HCT116 (cell line): Measurements from ENCODE around the gene SLC22A7. TPM values are rescaled to one million over a fixed set of nuclear protein-coding genes. Genes with fewer than 3 reads are reported as not detected.

ENCODE experiments used
- ATAC-seq: fragments of 200-7000 bp; cut with Tn5 transposase; 2 replicates; pipeline ENCODE4 v1.9.1; 2020; ENCODE audit warnings: mild to moderate bottlenecking, moderate library complexity
- BruUV-seq: library from RNA; stranded (reverse); fragments of 400-500 nt; replicated peaks from 2 replicates; lab custom pipeline; 2021; lab: Mats Ljungman, UMichigan
- CTCF ChIA-PET: fragments of 300-600 bp; sonication (Branson Sonifier 250); formaldehyde crosslinking; loops from one replicate; lab custom pipeline; 2021; ENCODE audit warnings: antibody characterized with exemption; lab: Charles Lee
- POLR2A ChIA-PET: fragments of 300-600, 350-600 bp; sonication (Branson Sonifier 250); formaldehyde crosslinking; loops from one replicate; lab custom pipeline; 2021; ENCODE audit warnings: antibody characterized with exemption; lab: Charles Lee
- RAD21 ChIA-PET, 2 experiments: fragments of 300-600 bp; sonication (Branson Sonifier 250); formaldehyde crosslinking; loops; one replicate each; lab custom pipeline; 2023; ENCODE audit warnings: low total read pairs in 2 of 2; ENCODE audit not compliant: uncharacterized antibody in 2 of 2, unreplicated experiment in 2 of 2, low non-redundant PET in 1 of 2; lab: Charles Lee
- DNase-seq: peaks from one replicate; pipeline ENCODE4 v3.0.0-alpha.2; 2010; ENCODE audit warnings: low read depth, low spot score
- H2AFZ ChIP-seq: fragments of 200-600 bp; shearing (Covaris generic), sonication (generic); 2 replicates; pipeline ENCODE4 v1.6.1; 2017; ENCODE audit warnings: low read depth, mixed run types, mixed read lengths, antibody characterized with exemption, low read length; ENCODE audit not compliant: poor library complexity, severe bottlenecking
- H3K27ac ChIP-seq: 2 replicates; pipeline ENCODE4 v1.5.1; 2012; ENCODE audit warnings: low read depth, low read length
- H3K27me3 ChIP-seq: fragments of 200-600 bp; sonication (generic); 2 replicates; pipeline ENCODE4 v1.6.1; 2016; ENCODE audit warnings: mixed run types, low read length, mixed read lengths; ENCODE audit not compliant: insufficient read depth
- H3K36me3 ChIP-seq, 2 experiments: fragments of 200-500 bp in 1 of 2; fragments of 200-600 bp in 1 of 2; sonication (Bioruptor generic) in 1 of 2; sonication (generic) in 1 of 2; 2 replicates each; pipeline versions ENCODE4 v1.5.1 to v1.6.1; 2014 to 2016; ENCODE audit warnings: low read length in 2 of 2, inconsistent platforms in 1 of 2, mixed read lengths in 1 of 2, mixed run types in 1 of 2; ENCODE audit not compliant: insufficient read depth in 2 of 2, control insufficient read depth in 1 of 2
- H3K4me1 ChIP-seq, 2 experiments: fragments of 200-600 bp in 1 of 2; sonication (generic) in 1 of 2; 2 replicates each; pipeline versions ENCODE4 v1.5.1 to v1.6.1; 2012 to 2017; ENCODE audit warnings: low read length in 2 of 2, inconsistent platforms in 1 of 2, mild to moderate bottlenecking in 1 of 2, mixed read lengths in 1 of 2, mixed run types in 1 of 2, moderate library complexity in 1 of 2; ENCODE audit not compliant: insufficient read depth in 2 of 2, control insufficient read depth in 1 of 2
- H3K4me2 ChIP-seq: fragments of 200-600 bp; sonication (generic); 2 replicates; pipeline ENCODE4 v1.6.1; 2017; ENCODE audit warnings: mixed run types, low read length, mixed read lengths
- H3K4me3 ChIP-seq, 2 experiments: fragments of 200-600 bp in 1 of 2; sonication (generic) in 1 of 2; replicated peaks in 1 of 2; 2 replicates each; pipeline ENCODE4 v1.5.1; 2011 to 2016; ENCODE audit warnings: low read length in 2 of 2, control low read depth in 1 of 2, low read depth in 1 of 2, mild to moderate bottlenecking in 1 of 2, mixed read lengths in 1 of 2, mixed run types in 1 of 2
- H3K79me2 ChIP-seq: fragments of 200-600 bp; sonication (generic); 2 replicates; pipeline ENCODE4 v1.6.1; 2017; ENCODE audit warnings: mild to moderate bottlenecking, mixed run types, low read length, moderate library complexity, mixed read lengths; ENCODE audit not compliant: insufficient read depth
- H3K9ac ChIP-seq: fragments of 200-600 bp; sonication (generic); 2 replicates; pipeline ENCODE4 v1.6.1; 2016; ENCODE audit warnings: low read length, mixed read lengths
- H3K9me2 ChIP-seq: fragments of 200-600 bp; sonication (generic), shearing (Covaris generic); 2 replicates; pipeline ENCODE4 v1.6.1; 2017; ENCODE audit warnings: mixed run types, mild to moderate bottlenecking, moderate library complexity; ENCODE audit not compliant: insufficient read depth
- H3K9me3 ChIP-seq, 2 experiments: fragments of 200-500 bp in 1 of 2; fragments of 200-600 bp in 1 of 2; sonication (Bioruptor generic) in 1 of 2; sonication (generic) in 1 of 2; 2 replicates each; pipeline ENCODE4 v1.6.1; 2014 to 2017; ENCODE audit warnings: low read length in 2 of 2, mixed read lengths in 2 of 2, inconsistent platforms in 1 of 2, low read depth in 1 of 2, mild to moderate bottlenecking in 1 of 2, mixed run types in 1 of 2, moderate library complexity in 1 of 2; ENCODE audit not compliant: control insufficient read depth in 1 of 2, insufficient read depth in 1 of 2
- H4K20me1 ChIP-seq: fragments of 200-600 bp; sonication (generic), shearing (Covaris generic); 2 replicates; pipeline ENCODE4 v1.6.1; 2017; ENCODE audit warnings: mixed run types, mild to moderate bottlenecking, moderate library complexity; ENCODE audit not compliant: insufficient read depth
- CBX3 ChIP-seq: IDR thresholded peaks from 2 replicates; pipeline ENCODE4 v1.6.1; 2012; ENCODE audit warnings: low read depth
- EZH2 ChIP-seq: fragments of 200-600 bp; sonication (generic); IDR thresholded peaks from 2 replicates; pipeline ENCODE4 v1.6.1; 2017; ENCODE audit warnings: antibody characterized with exemption, mixed run types
- FOSL1 ChIP-seq: IDR thresholded peaks from 2 replicates; pipeline ENCODE4 v1.6.1; 2012; ENCODE audit warnings: low read depth
- POLR2A ChIP-seq: IDR thresholded peaks from 2 replicates; pipeline ENCODE4 v1.7.0; 2011; ENCODE audit warnings: borderline replicate concordance; ENCODE audit not compliant: insufficient read depth, insufficient read length; ENCODE audit errors: extremely low read depth
- RAD21 ChIP-seq: IDR thresholded peaks from 2 replicates; pipeline ENCODE4 v1.6.1; 2012; ENCODE audit warnings: low read depth, mild to moderate bottlenecking
- SIN3A ChIP-seq: IDR thresholded peaks from 2 replicates; pipeline ENCODE4 v1.6.1; 2012; ENCODE audit warnings: low read depth
- SP1 ChIP-seq: IDR thresholded peaks from 2 replicates; pipeline ENCODE4 v1.6.1; 2012; ENCODE audit warnings: low read depth
- TCF7L2 ChIP-seq: IDR thresholded peaks from 2 replicates; pipeline ENCODE4 v1.7.0; 2011; ENCODE audit warnings: borderline replicate concordance, inconsistent platforms; ENCODE audit not compliant: insufficient read depth, insufficient read length; ENCODE audit errors: extremely low read depth
- intact Hi-C: fragments of 100-400 bp; cut with micrococcal nuclease; formaldehyde crosslinking; loops from 2 replicates; pipeline ENCODE4 v1.10.0; 2022
- total RNA-seq: library from RNA; stranded (reverse); gene quantifications from one replicate; pipeline ENCODE4 v1.2.1, GENCODE V29; 2021; ENCODE audit not compliant: unreplicated experiment
- TF ChIP-seq, protein P1 (sequence below), 3 experiments: fragments of 200-600 bp in 1 of 3; sonication (generic) in 1 of 3; IDR thresholded peaks in 2 of 3; conservative IDR thresholded peaks in 1 of 3; 2 replicates each; pipeline ENCODE4 v1.5.1; 2012 to 2017; ENCODE audit warnings: low read depth in 2 of 3, low read length in 2 of 3, antibody characterized with exemption in 1 of 3, borderline replicate concordance in 1 of 3, control low read depth in 1 of 3, mild to moderate bottlenecking in 1 of 3, mixed read lengths in 1 of 3, mixed run types in 1 of 3, moderate library complexity in 1 of 3; ENCODE audit not compliant: insufficient read depth in 1 of 3
- TF ChIP-seq, protein P2 (sequence below): IDR thresholded peaks from 2 replicates; pipeline ENCODE4 v1.6.1; 2012; ENCODE audit warnings: low read depth

Gene SLC22A7
- total RNA-seq, 1 experiment from 2014 or later, result not detected

DNA sequence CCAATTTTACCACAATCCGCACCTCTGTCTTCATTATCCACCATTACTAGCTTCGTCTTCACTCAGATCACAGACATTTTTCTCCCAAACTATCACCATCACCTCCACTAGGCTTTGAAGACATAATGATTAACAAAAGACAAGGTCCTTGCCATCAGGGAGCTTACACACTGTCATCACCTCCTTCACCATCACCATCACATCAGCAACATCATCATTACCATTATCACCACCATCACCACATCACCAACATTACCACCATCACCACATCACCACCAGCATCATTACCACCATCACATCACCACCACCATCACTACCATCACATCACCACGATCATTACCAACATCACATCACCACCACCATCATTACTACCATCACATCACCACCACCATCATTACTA lies 4.4 kb upstream of the SLC22A7 start:
- Histone ChIP-seq H3K9ac (no peak overlapping the region), H3K4me2 (no peak overlapping the region), H3K36me3 (no peaks in the 10 kb centered on the region), H3K4me1 (no peaks in the 10 kb centered on the region), H3K27me3 (no peaks in the 10 kb centered on the region), H3K9me2 (no peaks in the 10 kb centered on the region), H2AFZ (no peak overlapping the region), H3K4me3 (no peak overlapping the region), H4K20me1 (no peaks in the 10 kb centered on the region), H3K27ac (no peak overlapping the region), H3K79me2 (no peaks in the 10 kb centered on the region), H3K9me3 (no peaks in the 10 kb centered on the region)
- ChIA-PET CTCF (no interaction called here), RAD21 (no interaction called here), POLR2A (no interaction called here)
- no peak for TF ChIP-seq TCF7L2
- TF ChIP-seq, protein P1, sequence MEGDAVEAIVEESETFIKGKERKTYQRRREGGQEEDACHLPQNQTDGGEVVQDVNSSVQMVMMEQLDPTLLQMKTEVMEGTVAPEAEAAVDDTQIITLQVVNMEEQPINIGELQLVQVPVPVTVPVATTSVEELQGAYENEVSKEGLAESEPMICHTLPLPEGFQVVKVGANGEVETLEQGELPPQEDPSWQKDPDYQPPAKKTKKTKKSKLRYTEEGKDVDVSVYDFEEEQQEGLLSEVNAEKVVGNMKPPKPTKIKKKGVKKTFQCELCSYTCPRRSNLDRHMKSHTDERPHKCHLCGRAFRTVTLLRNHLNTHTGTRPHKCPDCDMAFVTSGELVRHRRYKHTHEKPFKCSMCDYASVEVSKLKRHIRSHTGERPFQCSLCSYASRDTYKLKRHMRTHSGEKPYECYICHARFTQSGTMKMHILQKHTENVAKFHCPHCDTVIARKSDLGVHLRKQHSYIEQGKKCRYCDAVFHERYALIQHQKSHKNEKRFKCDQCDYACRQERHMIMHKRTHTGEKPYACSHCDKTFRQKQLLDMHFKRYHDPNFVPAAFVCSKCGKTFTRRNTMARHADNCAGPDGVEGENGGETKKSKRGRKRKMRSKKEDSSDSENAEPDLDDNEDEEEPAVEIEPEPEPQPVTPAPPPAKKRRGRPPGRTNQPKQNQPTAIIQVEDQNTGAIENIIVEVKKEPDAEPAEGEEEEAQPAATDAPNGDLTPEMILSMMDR (IDR thresholded peaks at IDR 0.05 in 2 of 3, conservative IDR thresholded peaks at IDR 0.05 in 1 of 3; ENCODE audit: borderline replicate concordance in 1 of 3, insufficient read depth in 1 of 3, low read depth in 2 of 3, low read length in 2 of 3), result no peak
- no peak for TF ChIP-seq EZH2
- no peak for TF ChIP-seq POLR2A
- no peak for TF ChIP-seq SIN3A
- TF ChIP-seq, protein P2, sequence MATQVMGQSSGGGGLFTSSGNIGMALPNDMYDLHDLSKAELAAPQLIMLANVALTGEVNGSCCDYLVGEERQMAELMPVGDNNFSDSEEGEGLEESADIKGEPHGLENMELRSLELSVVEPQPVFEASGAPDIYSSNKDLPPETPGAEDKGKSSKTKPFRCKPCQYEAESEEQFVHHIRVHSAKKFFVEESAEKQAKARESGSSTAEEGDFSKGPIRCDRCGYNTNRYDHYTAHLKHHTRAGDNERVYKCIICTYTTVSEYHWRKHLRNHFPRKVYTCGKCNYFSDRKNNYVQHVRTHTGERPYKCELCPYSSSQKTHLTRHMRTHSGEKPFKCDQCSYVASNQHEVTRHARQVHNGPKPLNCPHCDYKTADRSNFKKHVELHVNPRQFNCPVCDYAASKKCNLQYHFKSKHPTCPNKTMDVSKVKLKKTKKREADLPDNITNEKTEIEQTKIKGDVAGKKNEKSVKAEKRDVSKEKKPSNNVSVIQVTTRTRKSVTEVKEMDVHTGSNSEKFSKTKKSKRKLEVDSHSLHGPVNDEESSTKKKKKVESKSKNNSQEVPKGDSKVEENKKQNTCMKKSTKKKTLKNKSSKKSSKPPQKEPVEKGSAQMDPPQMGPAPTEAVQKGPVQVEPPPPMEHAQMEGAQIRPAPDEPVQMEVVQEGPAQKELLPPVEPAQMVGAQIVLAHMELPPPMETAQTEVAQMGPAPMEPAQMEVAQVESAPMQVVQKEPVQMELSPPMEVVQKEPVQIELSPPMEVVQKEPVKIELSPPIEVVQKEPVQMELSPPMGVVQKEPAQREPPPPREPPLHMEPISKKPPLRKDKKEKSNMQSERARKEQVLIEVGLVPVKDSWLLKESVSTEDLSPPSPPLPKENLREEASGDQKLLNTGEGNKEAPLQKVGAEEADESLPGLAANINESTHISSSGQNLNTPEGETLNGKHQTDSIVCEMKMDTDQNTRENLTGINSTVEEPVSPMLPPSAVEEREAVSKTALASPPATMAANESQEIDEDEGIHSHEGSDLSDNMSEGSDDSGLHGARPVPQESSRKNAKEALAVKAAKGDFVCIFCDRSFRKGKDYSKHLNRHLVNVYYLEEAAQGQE, result no peak
- no peak for TF ChIP-seq RAD21
- no peak for TF ChIP-seq CBX3
- TF ChIP-seq FOSL1, result no peak
- TF ChIP-seq SP1, result no peak
- ATAC-seq, result no peak
- intact Hi-C loops, result no loop called here
- DNase-seq, result no peak
- no TSS peak for BruUV-seq
